Lower leg skin (tissue), 4 donors: ENCODE results near the gene DGKH. TPM values are rescaled to one million over a fixed set of nuclear protein-coding genes. Genes with fewer than 3 reads are reported as not detected.

Experiments used
- DNase-seq, 2 donors: peaks; one replicate each; pipeline ENCODE4 v3.0.0-alpha.2; 2019; ENCODE audit warnings: low spot score in 2 of 2
- H3K4me3 ChIP-seq: fragments of 200-600 bp; sonication (generic); 2 replicates; pipeline ENCODE4 v1.5.1; 2017; ENCODE audit warnings: mild to moderate bottlenecking, low read depth; ENCODE audit not compliant: poor library complexity, severe bottlenecking
- CTCF ChIP-seq, 3 donors: fragments of 450-650 bp; IDR thresholded peaks; one replicate each; pipeline ENCODE4 v1.5.1; 2016; ENCODE audit warnings: antibody characterized with exemption in 3 of 3, mild to moderate bottlenecking in 3 of 3, moderate library complexity in 2 of 3
- POLR2A ChIP-seq, 2 donors: fragments of 450-650 bp; IDR thresholded peaks; one replicate each; pipeline ENCODE4 v1.6.1; 2016 to 2017; ENCODE audit warnings: antibody characterized with exemption in 2 of 2, mild to moderate bottlenecking in 1 of 2, moderate library complexity in 1 of 2
- WGBS, 2 donors: methylation state at CpG; one replicate each; pipeline ENCODE4 v1.1.5; 2018; 5-methylcytosine and 5-hydroxymethylcytosine counted together
- intact Hi-C: fragments of 100-400 bp; cut with DNase I; formaldehyde crosslinking; loops from one replicate; pipeline ENCODE4 v1.15.0; 2023; ENCODE audit warnings: low total_unique reads
- total RNA-seq, 4 donors: library from RNA; depleted of rRNA; stranded (reverse); fragments of >200 nt; gene quantifications; one replicate each; pipeline ENCODE4 v1.1.0, GENCODE V29; 2016

The DGKH gene
- total RNA-seq, 4 donors from 2014 or later: 8.8 to 17.0 (median 10.9) TPM

GRCh38 chr13:42266473-42266872 lies 218.0 kb downstream of the DGKH start:
- 56 to 66% methylated on average over 3 of the region's 3 CpGs for WGBS, 2 donors
- DNase-seq: no peak

GRCh38 chr13:42270160-42270856 lies 221.9 kb downstream of the DGKH start:
- no peak for TF ChIP-seq POLR2A (IDR thresholded peaks at IDR 0.05)
- no peak for TF ChIP-seq CTCF (IDR thresholded peaks at IDR 0.05)
- 97 to 99% methylated on average over 6 of the region's 6 CpGs for WGBS, 2 donors

More at GRCh38 chr13:42266473-42266872, 218.0 kb downstream of the DGKH start:
- intact Hi-C loops: no loop called here
- TF ChIP-seq POLR2A (IDR thresholded peaks at IDR 0.05) (no peak), CTCF (IDR thresholded peaks at IDR 0.05) (no peak)
- H3K4me3 ChIP-seq: no peak overlapping the region

GRCh38 chr13:42270857-42271215 lies 222.4 kb downstream of the DGKH start:
- no peak overlapping the region for H3K4me3 ChIP-seq
- DNase-seq: no peak
- TF ChIP-seq CTCF (IDR thresholded peaks at IDR 0.05): no peak
- no peak for TF ChIP-seq POLR2A (IDR thresholded peaks at IDR 0.05)
- intact Hi-C loops: no loop called here
- WGBS, 2 donors: 79 to 88% methylated on average over 6 of the region's 6 CpGs

More at GRCh38 chr13:42270160-42270856, 221.9 kb downstream of the DGKH start:
- intact Hi-C loops: no loop called here
- H3K4me3 ChIP-seq: no peak overlapping the region
- DNase-seq: no peak

- TF ChIP-seq CTCF (IDR thresholded peaks at IDR 0.05) (no peak), POLR2A (IDR thresholded peaks at IDR 0.05) (no peak)
- DNase-seq: peak; percentile 92 to 98
- intact Hi-C loops: no loop called here
- WGBS, 2 donors: 2 to 5% methylated on average over 23 to 53 of the region's 57 CpGs
- peak overlapping the region; percentile 65 for H3K4me3 ChIP-seq
Measured at GRCh38 chr13:42271337-42272114, 223.1 kb downstream of the DGKH start.

- intact Hi-C loops: no loop called here
- 0% methylated on average over 25 to 52 of the region's 59 CpGs for WGBS, 2 donors
- peak within 1 kb of the TSS; percentile 89 for H3K4me3 ChIP-seq
- DNase-seq: peak; percentile 28 to 86
- TF ChIP-seq POLR2A (IDR thresholded peaks at IDR 0.05): no peak
- no peak for TF ChIP-seq CTCF (IDR thresholded peaks at IDR 0.05)
Measured at GRCh38 chr13:42272115-42272803, 223.8 kb downstream of the DGKH start, which contains the start of gene AKAP11. AKAP11 (plus strand) TSS chr13:42272152; CDS start chr13:42286349, 14,197 bp downstream.
